CD14-positive monocyte (primary cell): ENCODE measurements around the gene COL12A1. TPM values are rescaled to one million over a fixed set of nuclear protein-coding genes. Genes with fewer than 3 reads are reported as not detected.

ENCODE experiments used
- DNase-seq, 3 donors: peaks; one replicate each; pipeline ENCODE4 v3.0.0-alpha.2; 2011 to 2022
- H2AFZ ChIP-seq: 2 replicates; pipeline ENCODE4 v1.6.0; 2012; ENCODE audit warnings: mild to moderate bottlenecking, low read depth, low read length, inconsistent platforms; ENCODE audit not compliant: insufficient read depth, poor library complexity, severe bottlenecking
- H3K27ac ChIP-seq, 2 donors: 1 replicate in 1 of 2; 2 replicates in 1 of 2; pipeline ENCODE4 v1.5.1; 2012 to 2013; ENCODE audit warnings: low read length in 2 of 2, control low read depth in 1 of 2, inconsistent platforms in 1 of 2, low read depth in 1 of 2, mild to moderate bottlenecking in 1 of 2
- H3K27me3 ChIP-seq, 2 donors: one replicate each; pipeline versions ENCODE4 v1.6.0 to v1.6.1; 2011 to 2013; ENCODE audit warnings: low read length in 2 of 2; ENCODE audit not compliant: control insufficient read depth in 2 of 2, insufficient read depth in 2 of 2
- H3K36me3 ChIP-seq, 2 donors: replicated peaks in 1 of 2; 1 replicate in 1 of 2; 2 replicates in 1 of 2; pipeline versions ENCODE4 v1.5.1 to v1.6.1; 2012 to 2013; ENCODE audit warnings: low read length in 2 of 2, control low read depth in 1 of 2, inconsistent platforms in 1 of 2, mild to moderate bottlenecking in 1 of 2; ENCODE audit not compliant: insufficient read depth in 2 of 2, control insufficient read depth in 1 of 2
- H3K4me1 ChIP-seq, 2 donors: 1 replicate in 1 of 2; 2 replicates in 1 of 2; pipeline versions ENCODE4 v1.5.1 to v1.6.1; 2012 to 2013; ENCODE audit warnings: low read length in 2 of 2, control low read depth in 1 of 2, inconsistent platforms in 1 of 2, mild to moderate bottlenecking in 1 of 2, moderate library complexity in 1 of 2; ENCODE audit not compliant: insufficient read depth in 2 of 2, control insufficient read depth in 1 of 2
- H3K4me2 ChIP-seq: replicated peaks from 2 replicates; pipeline ENCODE3; 2012; ENCODE audit warnings: low read length, moderate library complexity, mild to moderate bottlenecking; ENCODE audit not compliant: poor library complexity, severe bottlenecking; ENCODE audit errors: extremely low read depth
- H3K4me3 ChIP-seq, 3 experiments: fragments of 200-600 bp in 1 of 3; sonication (generic) in 1 of 3; replicated peaks in 1 of 3; 1 replicate in 2 of 3; 2 replicates in 1 of 3; pipeline ENCODE4 v1.5.1; 2011 to 2013; ENCODE audit warnings: low read length in 3 of 3, mild to moderate bottlenecking in 3 of 3, control low read depth in 2 of 3, low read depth in 2 of 3, inconsistent platforms in 1 of 3, moderate library complexity in 1 of 3
- H3K79me2 ChIP-seq: 2 replicates; pipeline ENCODE4 v1.6.0; 2012; ENCODE audit warnings: mild to moderate bottlenecking, control low read depth, inconsistent platforms, low read length, moderate library complexity; ENCODE audit not compliant: insufficient read depth
- H3K9ac ChIP-seq: 2 replicates; pipeline ENCODE4 v1.6.0; 2017; ENCODE audit warnings: low read length, mild to moderate bottlenecking; ENCODE audit not compliant: insufficient read depth, poor library complexity, severe bottlenecking
- H3K9me3 ChIP-seq, 2 donors: replicated peaks in 1 of 2; 1 replicate in 1 of 2; 2 replicates in 1 of 2; pipeline versions ENCODE4 v1.5.1 to v1.6.1; 2012 to 2013; ENCODE audit warnings: low read length in 2 of 2, control low read depth in 1 of 2; ENCODE audit not compliant: control insufficient read depth in 1 of 2, insufficient read depth in 1 of 2
- H4K20me1 ChIP-seq: 2 replicates; pipeline ENCODE4 v1.6.0; 2012; ENCODE audit warnings: mild to moderate bottlenecking, low read length, control low read depth, moderate library complexity; ENCODE audit not compliant: insufficient read depth
- H3K27ac Mint-ChIP-seq, 7 donors: one replicate each; pipeline ENCODE4 v1.8.0; 2020; ENCODE audit warnings: mild to moderate bottlenecking in 7 of 7, mixed read lengths in 7 of 7, moderate library complexity in 6 of 7, inconsistent platforms in 2 of 7
- H3K27me3 Mint-ChIP-seq, 3 donors: one replicate each; pipeline ENCODE4 v1.8.0; 2021 to 2022; ENCODE audit warnings: low read depth in 3 of 3, mild to moderate bottlenecking in 3 of 3, mixed read lengths in 3 of 3, moderate library complexity in 3 of 3, inconsistent platforms in 1 of 3
- H3K36me3 Mint-ChIP-seq, 2 donors: one replicate each; pipeline ENCODE4 v1.8.0; 2020; ENCODE audit warnings: mixed read lengths in 2 of 2, inconsistent platforms in 1 of 2, mild to moderate bottlenecking in 1 of 2
- H3K4me1 Mint-ChIP-seq: one replicate; pipeline ENCODE4 v1.8.0; 2020; ENCODE audit warnings: mild to moderate bottlenecking, mixed read lengths
- H3K4me3 Mint-ChIP-seq, 2 donors: one replicate each; pipeline ENCODE4 v1.8.0; 2020; ENCODE audit warnings: mild to moderate bottlenecking in 2 of 2, mixed read lengths in 2 of 2, moderate library complexity in 1 of 2
- H3K9me3 Mint-ChIP-seq, 7 donors: one replicate each; pipeline ENCODE4 v1.8.0; 2020 to 2022; ENCODE audit warnings: mixed read lengths in 7 of 7, mild to moderate bottlenecking in 6 of 7, moderate library complexity in 6 of 7, inconsistent platforms in 2 of 7
- WGBS: methylation state at CpG from one replicate; pipeline ENCODE4 v1.1.5; 2013; ENCODE audit warnings: missing lambda C conversion rate; ENCODE audit not compliant: insufficient coverage; 5-methylcytosine and 5-hydroxymethylcytosine counted together
- intact Hi-C, 2 donors: fragments of 100-400 bp; cut with micrococcal nuclease; formaldehyde crosslinking; loops; one replicate each; pipeline versions ENCODE4 v1.15.0 to v1.15.1; 2023
- polyA plus RNA-seq, 3 donors: library from polyadenylated mRNA; depleted of rRNA in 1 of 3; unstranded in 2 of 3; stranded (reverse) in 1 of 3; fragments of 300-500 nt in 2 of 3; fragments of >200 nt in 1 of 3; fragmentation: Illumina TruSeq in 2 of 3; gene quantifications; 1 replicate in 2 of 3; 2 replicates in 1 of 3; pipeline ENCODE4 v1.2.3, GENCODE V29; 2012 to 2021
- TF ChIP-seq, protein P1 (sequence below): fragments of 200-600 bp; IDR thresholded peaks from one replicate; pipeline ENCODE4 v1.8.0; 2022; ENCODE audit warnings: antibody characterized with exemption, mild to moderate bottlenecking

Gene COL12A1
- polyA plus RNA-seq, 3 donors = not detected

DNA sequence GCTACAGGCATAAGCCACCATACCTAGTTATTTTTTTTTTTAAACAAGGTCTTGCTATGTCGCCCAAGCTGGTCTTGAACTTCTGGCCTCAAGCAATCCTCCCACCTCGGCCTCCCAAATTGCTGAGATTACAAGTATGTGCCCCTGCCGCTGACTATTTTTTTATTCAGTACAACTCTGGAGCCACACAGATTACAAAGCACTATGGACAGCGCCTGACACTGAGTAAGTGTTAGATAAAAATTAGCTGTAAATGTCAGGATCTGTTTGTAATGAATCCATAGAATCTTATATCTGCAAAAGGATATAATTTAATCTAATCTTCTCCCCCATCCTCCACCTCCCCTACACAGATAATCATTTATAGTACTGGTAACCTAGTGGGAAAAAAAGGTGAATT is 15.3 kb upstream of the COL12A1 start:
- H3K27ac ChIP-seq = no peak overlapping the region
- Mint-ChIP-seq H3K9me3 (no peaks in the 10 kb centered on the region), H3K27ac (no peak overlapping the region), H3K27me3 (peaks cover 6 to 13% (median 11%) of the 10 kb centered on the region in 3 donors), H3K4me3 (no peak overlapping the region), H3K36me3 (no peaks in the 10 kb centered on the region), H3K4me1 (peaks cover 2% of the 10 kb centered on the region)
- H2AFZ ChIP-seq = no peak overlapping the region
- H4K20me1 ChIP-seq = no peaks in the 10 kb centered on the region
- H3K4me1 ChIP-seq = no peaks in the 10 kb centered on the region
- TF ChIP-seq, protein P1, sequence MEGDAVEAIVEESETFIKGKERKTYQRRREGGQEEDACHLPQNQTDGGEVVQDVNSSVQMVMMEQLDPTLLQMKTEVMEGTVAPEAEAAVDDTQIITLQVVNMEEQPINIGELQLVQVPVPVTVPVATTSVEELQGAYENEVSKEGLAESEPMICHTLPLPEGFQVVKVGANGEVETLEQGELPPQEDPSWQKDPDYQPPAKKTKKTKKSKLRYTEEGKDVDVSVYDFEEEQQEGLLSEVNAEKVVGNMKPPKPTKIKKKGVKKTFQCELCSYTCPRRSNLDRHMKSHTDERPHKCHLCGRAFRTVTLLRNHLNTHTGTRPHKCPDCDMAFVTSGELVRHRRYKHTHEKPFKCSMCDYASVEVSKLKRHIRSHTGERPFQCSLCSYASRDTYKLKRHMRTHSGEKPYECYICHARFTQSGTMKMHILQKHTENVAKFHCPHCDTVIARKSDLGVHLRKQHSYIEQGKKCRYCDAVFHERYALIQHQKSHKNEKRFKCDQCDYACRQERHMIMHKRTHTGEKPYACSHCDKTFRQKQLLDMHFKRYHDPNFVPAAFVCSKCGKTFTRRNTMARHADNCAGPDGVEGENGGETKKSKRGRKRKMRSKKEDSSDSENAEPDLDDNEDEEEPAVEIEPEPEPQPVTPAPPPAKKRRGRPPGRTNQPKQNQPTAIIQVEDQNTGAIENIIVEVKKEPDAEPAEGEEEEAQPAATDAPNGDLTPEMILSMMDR = no peak
- H3K36me3 ChIP-seq = no peaks in the 10 kb centered on the region
- no peaks in the 10 kb centered on the region for H3K79me2 ChIP-seq
- no peak overlapping the region for H3K4me2 ChIP-seq
- H3K9me3 ChIP-seq = no peaks in the 10 kb centered on the region
- no peak for DNase-seq
- H3K4me3 ChIP-seq = no peak overlapping the region
- H3K27me3 ChIP-seq = peaks cover 2 to 6% of the 10 kb centered on the region in 2 donors
- WGBS = 83% methylated on average over 1 of the region's 4 CpGs
- no peak overlapping the region for H3K9ac ChIP-seq
- intact Hi-C loops = no loop called here

DNA sequence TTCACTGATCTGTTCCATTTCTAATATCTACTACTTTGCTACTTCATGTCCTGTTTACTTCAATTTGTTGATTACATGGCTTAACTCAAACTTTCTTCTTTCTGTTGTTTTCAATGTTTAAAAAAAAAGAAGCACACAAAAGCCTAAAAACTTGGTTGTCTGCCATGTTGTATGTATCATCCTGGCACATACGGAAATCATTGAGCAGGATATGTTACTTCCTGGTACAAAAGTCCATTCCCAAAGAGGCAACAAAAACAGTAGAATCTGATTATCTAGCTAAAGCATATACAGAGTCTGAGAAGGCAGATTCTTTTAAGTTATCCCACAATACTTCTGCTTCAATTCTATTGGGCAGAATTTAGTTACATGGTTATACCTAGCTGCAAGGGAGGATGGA is 14.5 kb upstream of the COL12A1 start:
- no CpG with 5 or more reads among the region's 1 CpG for WGBS
- peaks cover 2 to 6% of the 10 kb centered on the region in 2 donors for H3K27me3 ChIP-seq
- no peaks in the 10 kb centered on the region for H3K79me2 ChIP-seq
- TF ChIP-seq, protein P1 = no peak
- H3K4me3 Mint-ChIP-seq = no peak overlapping the region
- H3K9me3 ChIP-seq = no peaks in the 10 kb centered on the region
- H3K4me1 ChIP-seq = no peaks in the 10 kb centered on the region
- no peaks in the 10 kb centered on the region for H3K36me3 ChIP-seq
- no peaks in the 10 kb centered on the region for H3K36me3 Mint-ChIP-seq
- H3K27me3 Mint-ChIP-seq = peaks cover 6 to 14% (median 13%) of the 10 kb centered on the region in 3 donors
- intact Hi-C loops = no loop called here
- H2AFZ ChIP-seq = no peak overlapping the region
- no peak overlapping the region for H3K27ac Mint-ChIP-seq
- H3K9me3 Mint-ChIP-seq = no peaks in the 10 kb centered on the region
- H4K20me1 ChIP-seq = no peaks in the 10 kb centered on the region
- peaks cover 2% of the 10 kb centered on the region for H3K4me1 Mint-ChIP-seq
- no peak overlapping the region for H3K4me3 ChIP-seq
- no peak overlapping the region for H3K4me2 ChIP-seq
- H3K9ac ChIP-seq = no peak overlapping the region
- DNase-seq = no peak
- no peak overlapping the region for H3K27ac ChIP-seq
